ENCODE results near the gene ALKBH3.

The ALKBH3 gene

DNA sequence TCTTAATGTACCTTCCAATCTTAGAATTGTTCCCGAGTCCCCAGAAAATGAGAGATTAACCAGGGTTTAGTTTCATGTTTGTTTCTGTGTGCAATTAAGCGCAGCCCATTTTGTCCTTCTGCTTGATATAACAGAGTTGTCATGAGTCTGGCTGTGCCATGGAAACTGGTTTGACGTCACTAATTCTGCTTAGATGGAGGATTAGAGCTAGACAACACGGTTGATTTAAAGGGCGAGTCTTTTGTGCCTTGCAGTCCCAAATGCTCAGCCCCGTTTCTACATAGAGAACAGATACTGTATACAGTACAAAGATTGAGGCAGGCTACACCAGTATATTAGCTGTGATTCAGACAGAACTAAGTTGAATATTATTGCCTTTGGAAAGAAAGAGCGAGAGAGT, 45.5 kb upstream of the ALKBH3 start:
- intact Hi-C loops (cut with DNase I; ENCODE audit: low total_unique reads) = no loop called here
- DNase-seq = no peak

DNA sequence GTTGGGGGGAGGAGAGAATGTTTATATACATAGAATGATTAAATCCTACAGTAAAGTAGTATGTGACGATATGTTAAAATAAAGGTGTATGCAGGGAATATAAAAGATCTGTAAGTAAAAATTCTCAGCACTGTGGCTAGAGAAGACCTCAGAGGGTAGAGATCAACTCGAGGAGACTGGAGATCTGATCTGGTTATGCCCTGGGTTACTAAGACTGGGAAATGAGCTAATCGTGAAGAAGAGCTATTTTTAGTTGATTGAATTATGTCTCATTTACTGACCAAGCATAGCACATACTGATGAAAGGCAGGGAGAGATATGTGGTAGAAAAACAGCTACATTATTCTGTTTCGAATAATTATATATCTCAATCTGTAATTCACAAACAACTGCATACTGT, 42.8 kb upstream of the ALKBH3 start:
- Histone ChIP-seq H3K36me3 (peaks cover 0 to 5% (median 0%) of the 10 kb centered on the region in 3 donors), H3K9me3 (no peaks in the 10 kb centered on the region), H3K4me3 (no peak overlapping the region), H3K4me1 (peaks cover 0 to 15% (median 5%) of the 10 kb centered on the region in 4 donors), H3K27me3 (no peaks in the 10 kb centered on the region), H3K27ac (no peak overlapping the region)
- intact Hi-C loops (cut with DNase I; ENCODE audit: low total_unique reads) = no loop called here
- TF ChIP-seq, protein P1, sequence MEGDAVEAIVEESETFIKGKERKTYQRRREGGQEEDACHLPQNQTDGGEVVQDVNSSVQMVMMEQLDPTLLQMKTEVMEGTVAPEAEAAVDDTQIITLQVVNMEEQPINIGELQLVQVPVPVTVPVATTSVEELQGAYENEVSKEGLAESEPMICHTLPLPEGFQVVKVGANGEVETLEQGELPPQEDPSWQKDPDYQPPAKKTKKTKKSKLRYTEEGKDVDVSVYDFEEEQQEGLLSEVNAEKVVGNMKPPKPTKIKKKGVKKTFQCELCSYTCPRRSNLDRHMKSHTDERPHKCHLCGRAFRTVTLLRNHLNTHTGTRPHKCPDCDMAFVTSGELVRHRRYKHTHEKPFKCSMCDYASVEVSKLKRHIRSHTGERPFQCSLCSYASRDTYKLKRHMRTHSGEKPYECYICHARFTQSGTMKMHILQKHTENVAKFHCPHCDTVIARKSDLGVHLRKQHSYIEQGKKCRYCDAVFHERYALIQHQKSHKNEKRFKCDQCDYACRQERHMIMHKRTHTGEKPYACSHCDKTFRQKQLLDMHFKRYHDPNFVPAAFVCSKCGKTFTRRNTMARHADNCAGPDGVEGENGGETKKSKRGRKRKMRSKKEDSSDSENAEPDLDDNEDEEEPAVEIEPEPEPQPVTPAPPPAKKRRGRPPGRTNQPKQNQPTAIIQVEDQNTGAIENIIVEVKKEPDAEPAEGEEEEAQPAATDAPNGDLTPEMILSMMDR (IDR thresholded peaks at IDR 0.05) = no peak
- DNase-seq = no peak

More for the DNA sequence above, 45.5 kb upstream of the ALKBH3 start:
- Histone ChIP-seq H3K9me3 (no peaks in the 10 kb centered on the region), H3K36me3 (peaks cover 0 to 10% (median 0%) of the 10 kb centered on the region in 3 donors), H3K4me3 (no peak overlapping the region), H3K27ac (no peak overlapping the region), H3K27me3 (no peaks in the 10 kb centered on the region), H3K4me1 (peaks cover 0 to 31% (median 5%) of the 10 kb centered on the region in 4 donors)
- TF ChIP-seq, protein P1 (IDR thresholded peaks at IDR 0.05) = no peak

DNA sequence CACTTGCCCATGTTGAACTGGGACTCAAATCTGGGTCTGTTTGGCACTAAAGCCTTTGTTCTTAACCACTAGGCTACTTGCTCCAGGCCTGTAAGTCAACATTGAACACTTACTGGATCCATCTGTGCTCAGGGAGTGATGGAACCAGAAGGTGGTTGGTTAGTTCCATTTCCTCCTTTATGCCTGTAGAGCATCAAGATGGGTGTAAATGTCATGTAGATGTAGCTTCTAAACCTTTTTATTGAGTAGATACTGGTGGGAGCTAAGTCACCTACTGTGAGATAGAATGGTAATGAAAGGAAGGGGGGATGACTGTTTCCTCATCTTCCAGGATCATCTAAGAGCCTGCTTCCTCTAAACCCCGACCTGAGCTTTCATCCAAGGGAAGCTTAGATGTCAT, 38.6 kb upstream of the ALKBH3 start:
- H3K27ac ChIP-seq = no peak overlapping the region
- peaks cover 0 to 5% (median 0%) of the 10 kb centered on the region in 3 donors for H3K36me3 ChIP-seq
- no peaks in the 10 kb centered on the region for H3K4me1 ChIP-seq
- H3K27me3 ChIP-seq = no peaks in the 10 kb centered on the region
- no peak for DNase-seq
- H3K9me3 ChIP-seq = no peaks in the 10 kb centered on the region
- TF ChIP-seq, protein P1 (IDR thresholded peaks at IDR 0.05) = no peak
- no peak overlapping the region for H3K4me3 ChIP-seq
- intact Hi-C loops (cut with DNase I; ENCODE audit: low total_unique reads) = no loop called here

DNA sequence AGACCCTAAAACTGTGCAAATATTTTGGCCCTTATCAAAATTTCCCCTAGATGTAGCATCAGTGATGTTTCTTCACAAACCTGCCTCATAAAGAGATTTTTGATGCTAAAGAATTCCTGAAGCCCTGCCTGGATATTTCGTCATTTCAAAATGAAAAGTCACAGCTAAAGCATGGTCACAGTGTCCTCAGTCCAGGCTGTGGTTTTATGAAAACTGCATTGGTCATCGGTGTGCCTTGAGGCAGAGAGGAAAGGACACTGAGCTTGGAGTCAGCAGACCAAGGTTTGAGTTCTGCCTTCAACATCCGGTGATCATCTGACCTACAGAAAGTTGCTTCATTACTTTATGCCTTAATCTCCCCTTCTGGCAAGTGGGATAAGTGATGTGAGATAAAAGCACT, 34.8 kb upstream of the ALKBH3 start:
- no peaks in the 10 kb centered on the region for H3K4me1 ChIP-seq
- H3K27ac ChIP-seq = no peak overlapping the region
- H3K36me3 ChIP-seq = no peaks in the 10 kb centered on the region
- no peak for DNase-seq
- TF ChIP-seq, protein P1 (IDR thresholded peaks at IDR 0.05) = no peak
- no peaks in the 10 kb centered on the region for H3K9me3 ChIP-seq
- intact Hi-C loops (cut with DNase I; ENCODE audit: low total_unique reads) = no loop called here
- H3K4me3 ChIP-seq = no peak overlapping the region
- H3K27me3 ChIP-seq = no peaks in the 10 kb centered on the region

DNA sequence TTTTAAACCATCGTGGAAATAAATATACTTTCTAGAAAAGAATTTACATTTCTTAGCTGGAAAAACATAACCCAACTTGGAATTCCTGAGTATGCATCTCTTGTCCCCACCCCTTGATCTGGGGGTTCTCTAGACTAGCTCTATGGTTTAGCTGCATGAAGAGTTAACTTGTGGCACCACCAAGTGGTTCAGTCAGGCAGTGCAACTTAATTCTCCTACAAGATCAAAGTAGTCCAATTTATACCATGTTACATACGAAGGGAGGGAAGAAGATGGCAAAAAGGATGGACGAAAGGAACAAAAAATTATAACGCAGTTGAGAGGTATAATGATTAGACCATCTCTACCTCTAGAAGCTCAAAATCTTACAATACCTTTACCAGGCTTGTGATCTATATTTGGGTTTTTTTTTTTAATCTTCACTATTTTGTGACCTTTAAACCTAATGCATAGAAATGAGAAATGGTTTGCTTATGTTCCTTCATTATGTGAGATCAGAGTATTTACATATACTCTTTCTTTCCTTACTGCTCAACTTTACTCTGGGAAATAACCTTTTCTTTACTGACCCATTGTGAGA, 28.5 kb upstream of the ALKBH3 start:
- intact Hi-C loops (cut with DNase I; ENCODE audit: low total_unique reads) = no loop called here
- H3K4me3 ChIP-seq = no peak overlapping the region
- H3K4me1 ChIP-seq = no peaks in the 10 kb centered on the region
- H3K27me3 ChIP-seq = no peaks in the 10 kb centered on the region
- TF ChIP-seq, protein P1 (IDR thresholded peaks at IDR 0.05) = peak; percentile 66 to 69
- H3K27ac ChIP-seq = no peak overlapping the region
- no peaks in the 10 kb centered on the region for H3K9me3 ChIP-seq
- peak in 1 of 2 donors; percentile 56 for DNase-seq
- peaks cover 0 to 20% (median 19%) of the 10 kb centered on the region in 3 donors for H3K36me3 ChIP-seq

DNA sequence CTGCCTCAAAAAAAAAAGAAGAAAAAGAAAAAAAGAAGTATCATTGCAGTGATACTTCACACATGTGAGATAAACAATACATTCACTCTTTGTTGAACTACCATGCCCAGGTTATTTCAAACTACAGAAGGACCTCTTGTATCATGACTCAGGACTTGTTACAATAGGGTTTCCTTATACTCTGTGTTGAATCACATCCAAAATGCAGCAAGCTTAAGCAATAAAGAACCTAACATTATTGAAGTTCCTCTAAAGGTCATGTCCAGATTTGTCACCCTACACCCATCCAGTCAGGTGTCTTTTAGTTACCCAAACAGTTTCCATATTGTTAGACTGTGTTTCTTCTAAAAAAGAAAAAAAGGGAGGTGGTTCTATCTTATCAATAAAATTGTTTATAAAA, 26.9 kb upstream of the ALKBH3 start:
- intact Hi-C loops (cut with DNase I; ENCODE audit: low total_unique reads) = no loop called here
- no peak for DNase-seq
- Histone ChIP-seq H3K4me1 (no peaks in the 10 kb centered on the region), H3K4me3 (no peak overlapping the region), H3K9me3 (no peaks in the 10 kb centered on the region), H3K36me3 (peaks cover 6 to 22% (median 19%) of the 10 kb centered on the region in 3 donors), H3K27ac (no peak overlapping the region), H3K27me3 (no peaks in the 10 kb centered on the region)
- TF ChIP-seq, protein P1 (IDR thresholded peaks at IDR 0.05) = no peak

Data from tibial artery (tissue), 4 donors.